ENCODE measurements around the gene RNMT. TPM values are rescaled to one million over a fixed set of nuclear protein-coding genes. Genes with fewer than 3 reads are reported as not detected.
A peak's percentile ranks its signal among the peaks of the same experiment; 100 is the strongest.

RNMT gene
- polyA plus RNA-seq, 3 donors, result 12.9 to 36.4 (median 32.6) TPM

- H3K4me1 ChIP-seq (ENCODE audit: control insufficient read depth in 1 of 2, insufficient read depth in 2 of 2, low read length in 2 of 2), result no peaks in the 10 kb centered on the region
- no peak overlapping the region for H3K27ac ChIP-seq (ENCODE audit: low read depth in 1 of 2, low read length in 2 of 2)
- no peak overlapping the region for H2AFZ ChIP-seq (ENCODE audit: insufficient read depth, low read depth, low read length, poor library complexity, severe bottlenecking)
- no peak overlapping the region for H3K4me3 ChIP-seq (replicated peaks in 1 of 3; ENCODE audit: low read depth in 2 of 3, low read length in 3 of 3)
- TF ChIP-seq CTCF (IDR thresholded peaks at IDR 0.05), result no peak
- peaks cover 7 to 14% of the 10 kb centered on the region in 2 donors for H3K9me3 ChIP-seq (replicated peaks in 1 of 2; ENCODE audit: control insufficient read depth in 1 of 2, insufficient read depth in 1 of 2, low read length in 2 of 2)
- no peaks in the 10 kb centered on the region for H4K20me1 ChIP-seq (ENCODE audit: insufficient read depth, low read length)
- H3K27ac Mint-ChIP-seq, result no peak overlapping the region
- no peaks in the 10 kb centered on the region for H3K27me3 ChIP-seq (ENCODE audit: control insufficient read depth in 2 of 2, insufficient read depth in 2 of 2, low read length in 2 of 2)
- H3K27me3 Mint-ChIP-seq (ENCODE audit: low read depth in 3 of 3), result peaks cover 0 to 2% (median 0%) of the 10 kb centered on the region in 3 donors
- H3K36me3 Mint-ChIP-seq, result peaks cover 35 to 51% of the 10 kb centered on the region in 2 donors
- intact Hi-C loops (cut with micrococcal nuclease), result no loop called here
- H3K4me1 Mint-ChIP-seq, result no peaks in the 10 kb centered on the region
- H3K4me2 ChIP-seq (replicated peaks; ENCODE audit: extremely low read depth, low read length, poor library complexity, severe bottlenecking), result no peak overlapping the region
- H3K9ac ChIP-seq (ENCODE audit: insufficient read depth, low read length, poor library complexity, severe bottlenecking), result no peak overlapping the region
- peaks cover 3 to 54% of the 10 kb centered on the region in 2 donors for H3K36me3 ChIP-seq (replicated peaks in 1 of 2; ENCODE audit: control insufficient read depth in 1 of 2, insufficient read depth in 2 of 2, low read length in 2 of 2)
- WGBS (ENCODE audit: insufficient coverage), result 84% methylated on average over 2 of the region's 3 CpGs
- H3K4me3 Mint-ChIP-seq, result no peak overlapping the region
- H3K79me2 ChIP-seq (ENCODE audit: insufficient read depth, low read length), result no peaks in the 10 kb centered on the region
- peaks cover 14 to 29% (median 22%) of the 10 kb centered on the region in 7 donors for H3K9me3 Mint-ChIP-seq
- no peak for DNase-seq
Measured at GRCh38 chr18:13762690-13763439, 36.4 kb downstream of the RNMT start.

GRCh38 chr18:13775058-13775457 is 48.6 kb downstream of the RNMT start:
- no peaks in the 10 kb centered on the region for H3K36me3 Mint-ChIP-seq
- no peak for TF ChIP-seq CTCF (IDR thresholded peaks at IDR 0.05)
- no peak overlapping the region for H3K4me3 ChIP-seq (replicated peaks in 1 of 3; ENCODE audit: low read depth in 2 of 3, low read length in 3 of 3)
- H3K9me3 Mint-ChIP-seq, result peaks cover 3 to 6% (median 5%) of the 10 kb centered on the region in 7 donors
- no peaks in the 10 kb centered on the region for H3K79me2 ChIP-seq (ENCODE audit: insufficient read depth, low read length)
- H2AFZ ChIP-seq (ENCODE audit: insufficient read depth, low read depth, low read length, poor library complexity, severe bottlenecking), result no peak overlapping the region
- H3K27ac Mint-ChIP-seq, result no peak overlapping the region
- no peak overlapping the region for H3K27ac ChIP-seq (ENCODE audit: low read depth in 1 of 2, low read length in 2 of 2)
- no peaks in the 10 kb centered on the region for H3K4me1 Mint-ChIP-seq
- H3K27me3 ChIP-seq (ENCODE audit: control insufficient read depth in 2 of 2, insufficient read depth in 2 of 2, low read length in 2 of 2), result no peaks in the 10 kb centered on the region
- H3K9ac ChIP-seq (ENCODE audit: insufficient read depth, low read length, poor library complexity, severe bottlenecking), result no peak overlapping the region
- H3K27me3 Mint-ChIP-seq (ENCODE audit: low read depth in 3 of 3), result peaks cover 3 to 6% (median 4%) of the 10 kb centered on the region in 3 donors
- H3K4me2 ChIP-seq (replicated peaks; ENCODE audit: extremely low read depth, low read length, poor library complexity, severe bottlenecking), result no peak overlapping the region
- H3K9me3 ChIP-seq (replicated peaks in 1 of 2; ENCODE audit: control insufficient read depth in 1 of 2, insufficient read depth in 1 of 2, low read length in 2 of 2), result no peaks in the 10 kb centered on the region
- peak overlapping the region in 1 of 2 donors; percentile 24 for H3K4me3 Mint-ChIP-seq
- WGBS (ENCODE audit: insufficient coverage), result 87% methylated on average over 3 of the region's 3 CpGs
- H3K4me1 ChIP-seq (ENCODE audit: control insufficient read depth in 1 of 2, insufficient read depth in 2 of 2, low read length in 2 of 2), result no peaks in the 10 kb centered on the region
- H3K36me3 ChIP-seq (replicated peaks in 1 of 2; ENCODE audit: control insufficient read depth in 1 of 2, insufficient read depth in 2 of 2, low read length in 2 of 2), result no peaks in the 10 kb centered on the region
- intact Hi-C loops (cut with micrococcal nuclease), result no loop called here
- no peaks in the 10 kb centered on the region for H4K20me1 ChIP-seq (ENCODE audit: insufficient read depth, low read length)
- DNase-seq, result no peak

All from CD14-positive monocyte (primary cell).